GM11168 (cell line): ENCODE results near the gene MEX3B.
"Not testable (repeated sequence)": the region's sequence is repeated elsewhere in the genome, so short reads cannot be mapped to it uniquely, and the experiment has no call there.

ENCODE experiments used
- in situ Hi-C: fragments of 300-500 bp; cut with MboI; formaldehyde crosslinking; loops from one replicate; pipeline ENCODE4 v1.12.0; 2022; ENCODE audit warnings: low sequenced_read_pairs; ENCODE audit not compliant: unreplicated experiment

Gene MEX3B

GRCh38 chr15:82018201-82018600, 27.6 kb downstream of the MEX3B start:
- in situ Hi-C loops, result no loop called here

- in situ Hi-C loops, result no loop called here
Measured at GRCh38 chr15:82017656-82018055, 28.2 kb downstream of the MEX3B start.

- in situ Hi-C loops, result no loop called here
Measured at GRCh38 chr15:82014989-82015388, 30.8 kb downstream of the MEX3B start.

GRCh38 chr15:82012908-82013307, 32.9 kb downstream of the MEX3B start:
- in situ Hi-C loops, result no loop called here

- in situ Hi-C loops, result no loop called here
Measured at GRCh38 chr15:82005239-82005638, 40.6 kb downstream of the MEX3B start.

- in situ Hi-C loops, result no loop called here
Measured at GRCh38 chr15:82003916-82004315, 41.9 kb downstream of the MEX3B start.

- in situ Hi-C loops, result not testable (repeated sequence)
Measured at GRCh38 chr15:81995081-81995480, 50.7 kb downstream of the MEX3B start.

GRCh38 chr15:81992523-81992922, 53.3 kb downstream of the MEX3B start:
- in situ Hi-C loops, result no loop called here
